Measurements from ENCODE around the gene VAV2. TPM values are rescaled to one million over a fixed set of nuclear protein-coding genes. Genes with fewer than 3 reads are reported as not detected.
A peak's percentile ranks its signal among the peaks of the same experiment; 100 is the strongest.
"Not testable (repeated sequence)": the region's sequence is repeated elsewhere in the genome, so short reads cannot be mapped to it uniquely, and the experiment has no call there.

VAV2 gene
- total RNA-seq, 1 donor from 2014 or later: 12.8 TPM

DNA sequence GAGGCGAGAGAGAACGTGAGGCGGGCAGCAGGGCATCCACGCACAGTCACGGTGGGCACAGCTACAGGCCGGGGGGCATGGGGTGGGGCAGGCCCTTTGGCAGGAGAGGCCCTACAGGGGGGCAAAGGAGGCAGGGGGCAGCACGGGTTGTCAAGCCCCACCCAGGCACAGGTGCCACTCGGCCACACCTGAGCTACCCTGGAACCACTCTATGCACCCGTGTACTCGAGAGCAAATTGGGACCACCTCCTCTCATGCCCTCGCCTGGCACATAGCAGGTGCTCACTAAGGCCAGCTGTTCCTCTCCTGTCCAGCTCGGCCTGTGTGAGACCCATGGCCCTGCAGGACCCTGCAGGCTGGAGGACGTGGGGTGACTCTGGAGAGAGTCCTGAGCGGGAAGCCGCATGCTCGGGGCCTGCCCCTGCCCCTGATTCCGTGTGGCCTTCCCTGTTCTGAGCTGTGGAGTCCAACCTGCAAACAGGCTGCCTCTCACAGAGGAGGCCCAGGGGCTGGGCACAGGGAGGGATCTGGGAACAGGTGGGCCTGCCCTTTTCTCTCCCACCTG is 222.5 kb downstream of the VAV2 start:
- DNase-seq (ENCODE audit: low spot score): no peak

DNA sequence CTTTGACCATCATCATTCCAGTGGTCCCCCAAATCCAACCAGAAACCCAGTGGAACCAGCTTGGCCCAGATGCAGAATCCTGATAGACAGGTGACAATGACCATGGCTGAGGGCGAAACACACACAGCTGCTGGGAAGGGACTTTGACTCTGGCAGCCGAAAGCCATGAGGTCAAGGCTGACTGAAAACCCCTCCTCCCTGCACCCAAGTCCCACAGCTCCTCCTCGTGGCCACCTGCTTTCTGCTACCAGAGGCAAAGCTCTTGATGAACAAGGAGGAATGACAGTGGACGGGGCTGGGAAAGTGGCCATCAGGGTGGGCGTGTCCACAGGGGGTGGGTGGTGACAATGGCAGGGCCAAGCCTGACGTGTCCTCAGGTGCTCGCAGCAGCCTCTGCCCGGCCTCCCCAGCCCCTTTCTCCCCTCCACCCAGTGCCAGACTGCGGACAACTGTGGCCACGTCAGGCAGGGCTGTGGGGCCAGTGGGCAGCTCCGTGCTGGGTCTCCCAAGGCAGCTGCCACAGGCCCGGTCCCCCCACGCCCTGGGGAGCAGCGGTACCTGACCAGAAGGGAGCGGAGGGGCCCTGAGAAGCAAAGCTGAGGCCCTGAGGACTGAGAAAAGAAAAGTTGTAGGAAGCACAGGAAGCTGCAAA is 223.1 kb downstream of the VAV2 start:
- DNase-seq (ENCODE audit: low spot score): no peak

DNA sequence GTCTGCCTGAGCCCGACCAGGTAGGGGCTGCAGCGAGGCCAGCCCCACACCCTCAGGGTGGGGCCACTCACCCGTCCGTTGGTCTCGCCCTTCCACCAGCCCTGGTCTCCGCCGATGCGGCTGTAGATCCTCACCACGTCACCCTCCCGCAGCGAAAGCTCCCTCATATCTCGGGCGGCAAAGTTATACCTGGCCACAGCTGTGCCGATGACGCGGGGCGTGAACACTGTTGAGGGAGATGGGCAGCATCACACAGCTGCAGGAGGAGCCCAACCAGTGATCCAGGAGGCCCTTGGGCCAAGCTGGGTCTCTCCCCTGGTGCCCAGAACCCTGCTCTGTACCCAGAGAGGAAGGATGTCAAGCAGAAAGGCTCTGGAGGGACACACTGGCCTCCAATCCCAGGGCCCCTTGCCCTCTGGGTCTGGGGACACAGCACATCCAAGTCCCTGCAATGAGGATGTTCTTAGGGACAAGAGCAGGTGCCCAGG is 223.7 kb downstream of the VAV2 start:
- DNase-seq (ENCODE audit: low spot score): no peak

GRCh38 chr9:133767625-133768024 is 224.5 kb downstream of the VAV2 start:
- no peak for DNase-seq (ENCODE audit: low spot score)

DNA sequence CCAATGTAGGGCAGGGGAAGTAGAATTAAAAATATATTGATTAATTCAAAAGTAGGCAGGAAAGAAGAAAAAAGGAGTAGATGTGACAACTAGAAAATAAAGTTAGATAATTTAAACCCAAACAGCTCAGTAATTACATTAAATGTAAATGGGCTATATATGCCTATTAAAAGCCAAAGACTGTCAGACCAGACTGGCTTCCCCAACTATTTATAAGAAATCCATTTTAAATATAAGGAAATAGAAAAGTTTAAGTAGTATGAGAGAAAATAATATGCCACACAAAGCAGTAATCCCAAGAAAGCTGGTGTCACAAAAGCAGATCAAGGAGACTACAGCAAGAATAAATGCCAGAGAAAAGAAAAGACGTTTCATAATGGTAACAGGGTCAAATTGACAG is 225.1 kb downstream of the VAV2 start:
- no peak for DNase-seq (ENCODE audit: low spot score)

DNA sequence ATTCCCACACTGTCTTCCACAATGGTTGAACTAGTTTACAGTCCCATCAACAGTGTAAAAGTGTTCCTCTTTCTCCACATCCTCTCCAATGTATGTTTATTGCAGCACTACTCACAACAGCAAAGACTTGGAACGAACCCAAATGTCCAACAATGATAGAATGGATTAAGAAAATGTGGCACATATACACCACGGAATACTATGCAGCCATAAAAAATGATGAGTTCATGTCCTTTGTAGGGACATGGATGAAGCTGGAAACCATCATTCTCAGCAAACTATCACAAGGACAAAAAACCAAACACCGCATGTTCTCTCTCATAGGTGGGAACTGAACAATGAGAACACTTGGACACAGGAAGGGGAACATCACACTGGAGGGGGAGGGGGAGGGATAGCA is 225.9 kb downstream of the VAV2 start:
- DNase-seq (ENCODE audit: low spot score): not testable (repeated sequence)

DNA sequence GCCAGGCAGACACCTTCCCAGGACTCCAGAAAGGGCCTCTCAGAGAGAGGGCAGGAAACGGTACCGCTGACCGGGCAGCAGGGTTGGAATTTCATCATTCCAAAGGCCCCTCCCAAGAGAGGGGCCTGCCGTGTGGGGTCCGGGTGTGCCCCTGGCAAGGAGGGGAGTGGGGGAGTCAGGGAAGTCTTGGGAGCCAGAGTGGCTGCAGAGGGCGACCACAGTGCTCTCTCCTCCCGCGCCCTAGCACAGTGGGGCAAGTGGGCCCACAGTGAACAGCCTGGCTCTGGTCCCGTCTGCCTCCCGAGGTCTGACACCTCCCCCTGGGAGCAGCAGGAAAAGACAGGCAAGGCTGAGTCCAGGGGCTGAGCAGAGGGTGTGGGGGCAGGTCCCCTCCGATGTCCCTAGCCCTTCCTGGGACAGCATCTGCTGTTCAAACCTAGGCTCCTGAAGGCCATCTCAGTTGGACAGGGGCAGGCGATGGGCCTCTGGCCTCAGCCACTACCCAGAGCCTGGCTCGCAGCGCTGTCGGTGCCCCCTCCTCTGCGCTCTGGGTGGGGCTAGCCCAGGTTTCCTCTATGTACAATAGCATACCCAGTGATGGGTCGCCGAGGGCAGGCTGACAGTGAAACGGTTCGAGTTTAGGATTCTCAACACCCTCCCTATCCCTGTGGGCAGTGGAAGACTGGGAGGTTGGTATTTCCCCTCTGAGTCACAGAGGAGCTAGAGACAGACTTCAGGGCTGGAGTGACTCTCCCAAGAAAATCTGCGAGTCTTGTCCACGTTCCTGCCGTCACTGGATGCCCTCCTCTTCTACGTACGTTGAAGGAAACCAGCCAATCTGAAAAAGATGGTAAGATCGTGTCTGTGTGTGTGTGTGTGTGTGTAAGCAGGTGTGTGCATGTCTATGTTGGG is 228.6 kb downstream of the VAV2 start:
- no peak for DNase-seq (ENCODE audit: low spot score)

GRCh38 chr9:133762488-133763271 is 229.4 kb downstream of the VAV2 start:
- DNase-seq (ENCODE audit: low spot score): no peak

GRCh38 chr9:133761641-133762248 is 230.4 kb downstream of the VAV2 start:
- no peak for DNase-seq (ENCODE audit: low spot score)

DNA sequence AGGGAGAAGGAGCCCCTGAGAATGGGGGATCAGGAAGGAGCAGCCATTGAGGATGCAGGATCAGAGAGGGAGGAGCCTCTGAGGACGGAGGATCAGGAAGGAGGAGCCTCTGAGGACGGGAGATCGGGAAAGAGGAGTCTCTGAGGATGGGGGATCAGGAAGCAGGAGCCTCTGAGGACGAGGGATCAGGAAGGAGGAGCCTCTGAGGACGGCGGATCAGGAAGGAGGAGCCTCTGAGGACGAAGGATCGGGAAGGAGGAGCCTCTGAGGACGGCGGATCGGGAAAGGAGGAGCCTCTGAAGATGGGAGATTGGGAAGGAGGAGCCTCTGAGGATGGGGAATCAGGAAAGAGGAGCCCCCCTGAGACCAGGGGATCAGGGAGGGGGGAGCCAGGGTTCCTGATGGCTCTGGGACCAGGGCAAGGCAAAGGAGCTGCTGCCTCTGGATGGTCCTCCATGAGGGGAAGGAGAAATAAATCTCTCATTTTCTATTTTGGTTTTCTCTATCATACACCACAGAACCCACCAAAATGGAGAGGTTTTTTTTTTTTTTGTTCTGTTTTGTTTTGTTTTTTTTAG is 231.3 kb downstream of the VAV2 start:
- no peak for DNase-seq (ENCODE audit: low spot score)

- no peak for DNase-seq (ENCODE audit: low spot score)
These were observed 232.2 kb downstream of the VAV2 start for GRCh38 chr9:133759946-133760345.

GRCh38 chr9:133759146-133759900 is 232.8 kb downstream of the VAV2 start:
- no peak for DNase-seq (ENCODE audit: low spot score)

DNA sequence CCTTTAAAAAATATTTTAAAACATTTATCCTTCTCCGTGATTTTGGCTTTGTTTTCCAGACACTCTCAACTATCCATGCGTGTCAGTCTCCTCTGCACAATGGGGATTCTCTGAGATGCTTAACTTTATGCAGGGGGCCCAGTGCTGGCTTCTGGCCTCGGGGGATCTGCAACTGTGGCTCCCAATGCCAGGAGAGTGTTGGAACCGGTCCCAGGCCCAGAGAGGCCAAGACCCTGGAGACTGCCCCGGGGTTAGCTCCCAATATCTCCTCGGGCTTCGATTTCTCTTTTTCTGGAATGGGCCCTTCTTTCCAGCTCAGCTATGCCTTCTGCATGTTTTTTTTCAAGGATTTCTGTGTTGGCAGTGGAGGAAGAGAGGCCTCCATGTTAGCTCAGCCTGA is 233.9 kb downstream of the VAV2 start:
- no peak for DNase-seq (ENCODE audit: low spot score)

DNA sequence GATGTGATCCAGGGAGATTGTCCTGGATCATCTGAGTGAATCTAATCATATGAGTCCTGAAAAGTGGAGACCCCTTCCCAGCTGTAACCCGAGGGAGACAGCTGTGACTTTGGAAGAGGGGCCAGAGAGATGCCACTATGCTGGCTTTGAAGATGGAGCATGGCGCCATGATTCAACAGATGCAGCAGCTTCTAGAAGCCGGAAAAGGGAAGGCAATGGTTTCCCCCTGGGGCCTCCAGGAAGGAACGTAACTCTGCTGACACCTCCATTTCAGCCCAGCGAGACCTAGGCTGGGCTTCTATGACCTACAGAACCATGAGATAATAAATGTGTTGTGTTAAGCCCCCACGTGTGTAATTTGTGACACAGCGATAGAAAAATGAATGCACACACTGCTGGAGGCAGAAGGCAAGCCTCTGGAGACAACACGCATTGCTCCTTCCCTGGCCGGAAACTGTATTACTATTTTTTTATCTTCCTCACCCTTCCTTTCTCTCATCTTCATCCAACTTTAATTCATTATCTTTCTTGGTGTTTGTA is 237.4 kb downstream of the VAV2 start:
- DNase-seq (ENCODE audit: low spot score): no peak

DNA sequence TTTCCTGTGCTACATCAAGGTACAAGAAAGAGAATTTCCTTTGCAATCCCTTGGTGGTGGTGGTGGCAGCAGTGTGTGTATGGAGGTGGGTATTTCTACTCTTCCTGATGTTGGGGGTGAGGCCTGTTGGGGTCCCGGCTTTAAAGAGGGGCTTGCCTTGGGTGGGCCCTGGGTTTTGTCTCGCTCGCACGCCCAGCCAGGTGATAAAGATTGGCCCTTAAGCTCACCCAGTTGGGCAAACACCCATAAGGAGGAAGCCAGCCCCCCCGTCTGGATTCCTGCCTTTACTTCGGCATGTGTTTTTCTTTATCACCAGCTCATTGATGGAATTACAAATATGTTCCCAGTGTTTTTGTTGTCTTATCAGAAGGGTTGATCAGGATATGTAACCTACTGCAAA is 237.9 kb downstream of the VAV2 start:
- DNase-seq (ENCODE audit: low spot score): no peak

DNA sequence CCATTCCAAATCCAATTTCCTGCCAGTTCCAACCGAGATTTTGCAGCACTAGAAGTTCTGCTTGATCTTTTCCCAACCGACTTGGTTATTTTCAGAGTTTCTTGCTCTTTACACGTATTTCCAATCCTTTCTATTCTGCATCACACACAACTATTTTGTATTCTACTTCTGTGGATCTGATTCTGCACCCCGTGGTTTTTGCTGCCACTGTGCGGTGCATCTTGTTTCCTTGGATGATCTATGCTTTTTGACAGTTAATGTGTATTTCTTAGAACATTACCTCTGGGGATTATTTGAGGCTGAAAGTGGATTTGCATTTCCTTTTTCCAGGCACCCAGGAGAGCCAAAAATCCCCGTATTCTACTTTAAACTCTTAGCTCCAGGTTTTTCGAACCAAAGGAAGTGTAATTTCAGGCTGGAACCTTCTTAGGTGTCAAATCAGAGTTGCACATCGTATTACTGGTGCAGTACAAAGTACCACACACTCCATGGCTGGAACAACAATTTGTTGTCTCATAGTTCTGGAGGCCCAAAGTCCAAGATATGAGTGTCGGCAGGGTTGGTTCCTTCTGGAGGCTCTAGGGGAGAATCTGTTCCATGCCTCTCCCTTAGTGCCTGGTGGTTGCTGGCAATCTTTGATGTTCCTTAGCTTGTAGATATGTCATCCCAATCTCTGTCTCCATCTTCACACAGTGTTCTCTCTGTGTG is 239.2 kb downstream of the VAV2 start:
- no peak for DNase-seq (ENCODE audit: low spot score)

DNA sequence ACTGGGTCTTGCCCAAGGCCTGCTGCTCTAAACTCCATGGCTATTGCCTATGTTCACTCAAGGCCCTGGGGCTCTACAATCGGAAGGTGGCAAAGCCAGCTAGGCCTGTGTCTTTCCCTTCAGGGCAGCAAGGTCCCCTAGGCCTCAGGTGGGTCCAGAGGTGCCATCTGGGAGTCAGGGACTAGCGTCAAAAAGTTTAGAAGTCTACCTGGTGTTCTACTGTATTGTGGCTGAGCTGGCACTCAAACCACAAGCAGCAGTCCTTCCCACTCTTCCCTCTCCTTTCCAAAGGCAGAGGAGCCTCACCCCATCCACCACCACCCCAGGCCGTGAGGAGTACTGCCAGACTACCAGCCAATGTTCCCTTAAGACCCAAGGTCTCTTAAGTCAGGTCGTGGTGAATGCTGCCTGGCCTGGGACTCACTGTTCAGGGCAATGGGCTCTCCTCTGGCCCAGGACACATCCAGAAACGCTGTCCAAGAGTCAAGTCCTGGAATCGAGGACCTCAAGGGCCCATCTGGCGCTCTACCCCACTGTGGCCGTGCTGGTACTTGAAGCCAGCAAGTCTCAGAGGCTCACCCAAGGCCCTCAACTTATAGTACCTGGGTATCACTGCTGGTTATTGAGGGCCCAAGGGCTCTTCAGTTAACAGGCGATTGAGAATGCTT is 241.0 kb downstream of the VAV2 start:
- no peak for DNase-seq (ENCODE audit: low spot score)

DNA sequence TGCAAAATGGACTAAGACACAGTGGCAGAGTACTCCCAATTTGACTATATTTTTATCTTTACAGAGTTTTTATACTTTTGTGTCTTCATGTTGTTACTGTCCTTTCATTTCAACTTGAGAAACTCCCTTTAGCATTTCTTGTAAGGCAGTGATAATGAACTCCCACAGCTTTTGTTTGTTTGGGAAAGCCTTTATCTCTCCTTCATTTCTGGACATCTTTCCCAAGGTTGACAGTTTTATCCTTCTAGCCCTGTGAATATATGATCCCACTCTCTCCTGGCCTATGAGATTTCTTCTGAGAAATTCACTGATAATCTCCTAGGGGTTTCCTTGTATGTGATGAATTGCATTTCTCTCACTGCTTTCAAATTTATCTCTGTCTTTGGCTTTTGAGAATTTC is 244.8 kb downstream of the VAV2 start:
- peak; percentile 17 for DNase-seq (ENCODE audit: low spot score)

DNA sequence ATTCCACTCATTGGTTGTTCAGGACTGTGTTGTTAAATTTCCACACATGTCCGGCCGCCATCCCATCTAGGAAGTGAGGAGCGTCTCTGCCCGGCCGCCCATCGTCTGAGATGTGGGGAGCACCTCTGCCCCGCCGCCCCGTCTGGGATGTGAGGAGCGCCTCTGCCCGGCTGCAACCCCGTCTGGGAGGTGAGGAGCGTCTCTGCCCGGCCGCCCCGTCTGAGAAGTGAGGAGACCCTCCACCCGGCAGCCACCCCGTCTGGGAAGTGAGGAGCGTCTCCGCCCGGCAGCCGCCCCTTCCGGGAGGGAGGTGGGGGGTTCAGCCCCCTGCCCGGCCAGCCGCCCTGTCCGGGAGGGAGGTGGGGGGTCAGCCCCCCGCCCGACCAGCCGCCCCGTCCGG is 247.6 kb downstream of the VAV2 start:
- DNase-seq (ENCODE audit: low spot score): not testable (repeated sequence)
